ENCODE measurements around the gene UBE2H.
"Not testable (repeated sequence)": the region's sequence is repeated elsewhere in the genome, so short reads cannot be mapped to it uniquely, and the experiment has no call there.

Gene UBE2H

GRCh38 chr7:129840757-129841156 is 112.0 kb downstream of the UBE2H start:
- no peak for DNase-seq

GRCh38 chr7:129836983-129837382 is 115.8 kb downstream of the UBE2H start:
- no peak for DNase-seq

GRCh38 chr7:129835569-129835968 is 117.2 kb downstream of the UBE2H start:
- no peak for DNase-seq

- not testable (repeated sequence) for DNase-seq
Observed at GRCh38 chr7:129833353-129833752, 119.4 kb downstream of the UBE2H start.

- DNase-seq: no peak
Observed at GRCh38 chr7:129832701-129833227, 120.0 kb downstream of the UBE2H start.

- DNase-seq: no peak
Observed at GRCh38 chr7:129832282-129832681, 120.5 kb downstream of the UBE2H start.

- no peak for DNase-seq
Observed at GRCh38 chr7:129831424-129832058, 121.2 kb downstream of the UBE2H start.

- DNase-seq: no peak
Observed at GRCh38 chr7:129830949-129831348, 121.8 kb downstream of the UBE2H start.

GRCh38 chr7:129829737-129830631 is 122.8 kb downstream of the UBE2H start:
- peak; percentile 52 for DNase-seq

- DNase-seq: no peak
Observed at GRCh38 chr7:129828989-129829736, 123.6 kb downstream of the UBE2H start.

- DNase-seq: no peak
Observed at GRCh38 chr7:129828078-129828762, 124.5 kb downstream of the UBE2H start.

GRCh38 chr7:129827467-129827990 is 125.2 kb downstream of the UBE2H start:
- no peak for DNase-seq

GRCh38 chr7:129826895-129827294 is 125.9 kb downstream of the UBE2H start:
- not testable (repeated sequence) for DNase-seq

GRCh38 chr7:129825209-129825970 is 127.4 kb downstream of the UBE2H start:
- DNase-seq: peak; percentile 95

- peak; percentile 97 for DNase-seq
Observed at GRCh38 chr7:129824291-129825208, 128.2 kb downstream of the UBE2H start.

GRCh38 chr7:129823143-129823542 is 129.6 kb downstream of the UBE2H start:
- not testable (repeated sequence) for DNase-seq

GRCh38 chr7:129821476-129821875 is 131.3 kb downstream of the UBE2H start:
- no peak for DNase-seq

- no peak for DNase-seq
Observed at GRCh38 chr7:129816742-129817141, 136.0 kb downstream of the UBE2H start.

GRCh38 chr7:129807863-129808262 is 144.9 kb downstream of the UBE2H start:
- no peak for DNase-seq
